Activated CD4-positive, alpha-beta T cell treated with anti-CD3 and anti-CD28 coated beads for 1 hour (primary cell): ENCODE data around the gene DCLK2.

ENCODE experiments used
- DNase-seq: peaks from one replicate; pipeline ENCODE4 v3.0.0-alpha.2; 2020

Gene DCLK2

GRCh38 chr4:150123087-150123486 is 44.8 kb downstream of the DCLK2 start:
- DNase-seq = no peak

- no peak for DNase-seq
Measured at GRCh38 chr4:150123796-150124677, 45.8 kb downstream of the DCLK2 start.

GRCh38 chr4:150126201-150126863 is 48.1 kb downstream of the DCLK2 start:
- no peak for DNase-seq

- DNase-seq = no peak
Measured at GRCh38 chr4:150126864-150127203, 48.6 kb downstream of the DCLK2 start.

- DNase-seq = no peak
Measured at GRCh38 chr4:150127757-150128156, 49.5 kb downstream of the DCLK2 start.

GRCh38 chr4:150130933-150131332 is 52.7 kb downstream of the DCLK2 start:
- no peak for DNase-seq

GRCh38 chr4:150131581-150132228 is 53.5 kb downstream of the DCLK2 start:
- no peak for DNase-seq

GRCh38 chr4:150133605-150134004 is 55.4 kb downstream of the DCLK2 start:
- DNase-seq = no peak

- DNase-seq = no peak
Measured at GRCh38 chr4:150135134-150135772, 57.0 kb downstream of the DCLK2 start.

- no peak for DNase-seq
Measured at GRCh38 chr4:150136036-150136435, 57.8 kb downstream of the DCLK2 start.

GRCh38 chr4:150136481-150136880 is 58.2 kb downstream of the DCLK2 start:
- no peak for DNase-seq

- no peak for DNase-seq
Measured at GRCh38 chr4:150139297-150139865, 61.1 kb downstream of the DCLK2 start.

- DNase-seq = no peak
Measured at GRCh38 chr4:150140774-150141400, 62.6 kb downstream of the DCLK2 start.

- no peak for DNase-seq
Measured at GRCh38 chr4:150141756-150142155, 63.5 kb downstream of the DCLK2 start.

- DNase-seq = no peak
Measured at GRCh38 chr4:150142831-150143230, 64.6 kb downstream of the DCLK2 start.

GRCh38 chr4:150145090-150145945 is 67.1 kb downstream of the DCLK2 start:
- no peak for DNase-seq

GRCh38 chr4:150145946-150146340 is 67.7 kb downstream of the DCLK2 start:
- DNase-seq = no peak

- no peak for DNase-seq
Measured at GRCh38 chr4:150149381-150149780, 71.1 kb downstream of the DCLK2 start.

- no peak for DNase-seq
Measured at GRCh38 chr4:150150629-150151062, 72.4 kb downstream of the DCLK2 start.

- DNase-seq = no peak
Measured at GRCh38 chr4:150152766-150153165, 74.5 kb downstream of the DCLK2 start.

GRCh38 chr4:150155391-150155790 is 77.1 kb downstream of the DCLK2 start:
- no peak for DNase-seq

- no peak for DNase-seq
Measured at GRCh38 chr4:150156543-150156942, 78.3 kb downstream of the DCLK2 start.
